MM.1S (cell line): ENCODE data around the gene PRDM10.

Source experiments
- DNase-seq: peaks from one replicate; pipeline ENCODE4 v3.0.0-alpha.2; 2015
- H2AFZ ChIP-seq: fragments of 300-600 bp; sonication (generic); 2 replicates; pipeline ENCODE4 v1.6.0; 2016; ENCODE audit warnings: antibody characterized with exemption, low read length
- H3F3A ChIP-seq: fragments of 300-600 bp; sonication (generic); 2 replicates; pipeline ENCODE4 v1.6.1; 2016; ENCODE audit warnings: mild to moderate bottlenecking, antibody characterized with exemption, low read length, moderate library complexity, mixed read lengths; ENCODE audit not compliant: insufficient read depth
- H3K27ac ChIP-seq: fragments of 300-600 bp; sonication (generic); 2 replicates; pipeline ENCODE4 v1.5.1; 2016; ENCODE audit warnings: mild to moderate bottlenecking, low read length
- H3K27me3 ChIP-seq: fragments of 300-600 bp; sonication (generic); replicated peaks from 2 replicates; pipeline ENCODE4 v1.6.0; 2016; ENCODE audit warnings: low read length; ENCODE audit not compliant: insufficient read depth
- H3K36me3 ChIP-seq: fragments of 300-600 bp; sonication (generic); replicated peaks from 2 replicates; pipeline ENCODE4 v1.6.1; 2016; ENCODE audit warnings: mild to moderate bottlenecking, low read length, mixed read lengths; ENCODE audit not compliant: insufficient read depth
- H3K4me1 ChIP-seq: fragments of 300-600 bp; sonication (generic); 2 replicates; pipeline ENCODE4 v1.6.1; 2016; ENCODE audit warnings: low read length, mixed read lengths
- H3K4me2 ChIP-seq: fragments of 300-600 bp; sonication (generic); 2 replicates; pipeline ENCODE4 v1.6.0; 2016; ENCODE audit warnings: low read depth, low read length
- H3K4me3 ChIP-seq: fragments of 300-600 bp; sonication (generic); 2 replicates; pipeline ENCODE4 v1.5.1; 2016; ENCODE audit warnings: low read length, mixed read lengths
- H3K79me2 ChIP-seq: fragments of 300-600 bp; sonication (generic); 2 replicates; pipeline ENCODE4 v1.6.1; 2016; ENCODE audit warnings: mixed run types, low read length, mixed read lengths
- H3K9ac ChIP-seq: fragments of 300-600 bp; sonication (generic); 2 replicates; pipeline ENCODE4 v1.6.1; 2016; ENCODE audit warnings: low read length, mixed read lengths
- H3K9me2 ChIP-seq: fragments of 300-600 bp; sonication (generic); replicated peaks from 2 replicates; pipeline ENCODE4 v1.6.1; 2016; ENCODE audit warnings: mild to moderate bottlenecking, low read length, mixed read lengths; ENCODE audit not compliant: insufficient read depth
- H3K9me3 ChIP-seq: fragments of 300-600 bp; sonication (generic); replicated peaks from 2 replicates; pipeline ENCODE4 v1.6.1; 2016; ENCODE audit warnings: mild to moderate bottlenecking, low read length, mixed read lengths; ENCODE audit not compliant: insufficient read depth
- H4K20me1 ChIP-seq: fragments of 300-600 bp; sonication (generic); 2 replicates; pipeline ENCODE4 v1.6.1; 2016; ENCODE audit warnings: mild to moderate bottlenecking, low read length, moderate library complexity, mixed read lengths; ENCODE audit not compliant: insufficient read depth
- EZH2 ChIP-seq: fragments of 300-600 bp; sonication (generic); optimal IDR thresholded peaks from 2 replicates; pipeline ENCODE3; 2017; ENCODE audit warnings: low read depth, mild to moderate bottlenecking, antibody characterized with exemption, low read length, mixed read lengths
- EZH2phosphoT487 ChIP-seq: fragments of 300-600 bp; sonication (generic); IDR thresholded peaks from 2 replicates; pipeline ENCODE4 v1.6.1; 2018; ENCODE audit warnings: antibody characterized with exemption, low read length
- TF ChIP-seq, protein P1 (sequence below): fragments of 300-600 bp; sonication (generic); IDR thresholded peaks from 2 replicates; pipeline ENCODE4 v1.5.1; 2016; ENCODE audit warnings: antibody characterized with exemption, low read length, mixed read lengths

The PRDM10 gene

DNA sequence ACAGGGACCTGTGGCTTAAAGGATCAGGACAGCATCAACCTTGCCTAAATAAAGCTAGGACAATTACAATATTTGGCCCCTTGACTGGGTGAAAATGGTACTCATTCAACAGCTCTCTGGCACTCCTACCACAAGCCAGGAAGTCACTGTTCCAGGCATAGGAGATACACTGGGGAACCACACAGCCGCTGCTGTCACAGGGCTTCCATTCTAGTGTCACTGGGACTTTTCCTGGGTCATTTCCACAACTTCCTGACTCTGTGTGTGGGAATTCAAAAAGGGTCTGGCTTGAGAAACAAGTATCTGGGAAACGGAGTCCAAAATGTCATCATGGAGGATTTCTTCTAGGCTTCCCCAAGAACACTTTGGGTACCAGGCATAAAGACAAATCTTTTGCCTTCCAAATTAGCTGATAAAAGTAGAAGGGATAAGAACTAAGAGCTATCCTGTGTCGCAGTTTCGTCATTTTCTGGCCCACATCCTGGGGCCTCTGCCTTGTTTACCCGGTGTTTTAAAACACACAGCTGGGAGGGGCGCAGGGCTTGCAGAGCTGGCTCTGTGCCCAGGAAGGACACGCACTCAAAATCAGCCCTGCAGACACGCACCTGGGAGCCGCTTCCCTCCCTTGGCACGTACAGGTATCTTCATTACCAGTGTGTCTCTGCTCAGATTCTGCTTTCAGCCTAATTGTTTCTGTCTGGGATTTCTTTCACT is 149.0 kb downstream of the PRDM10 start:
- Histone ChIP-seq H3K79me2 (no peaks in the 10 kb centered on the region), H4K20me1 (no peaks in the 10 kb centered on the region), H2AFZ (no peak overlapping the region), H3K4me2 (no peak overlapping the region), H3K9ac (no peak overlapping the region), H3K9me3 (no peaks in the 10 kb centered on the region), H3K4me3 (no peak overlapping the region), H3K36me3 (no peaks in the 10 kb centered on the region), H3F3A (no peaks in the 10 kb centered on the region), H3K4me1 (no peaks in the 10 kb centered on the region), H3K27ac (no peak overlapping the region), H3K9me2 (no peaks in the 10 kb centered on the region), H3K27me3 (no peaks in the 10 kb centered on the region)
- TF ChIP-seq EZH2 (no peak), EZH2phosphoT487 (no peak)
- no peak for DNase-seq

DNA sequence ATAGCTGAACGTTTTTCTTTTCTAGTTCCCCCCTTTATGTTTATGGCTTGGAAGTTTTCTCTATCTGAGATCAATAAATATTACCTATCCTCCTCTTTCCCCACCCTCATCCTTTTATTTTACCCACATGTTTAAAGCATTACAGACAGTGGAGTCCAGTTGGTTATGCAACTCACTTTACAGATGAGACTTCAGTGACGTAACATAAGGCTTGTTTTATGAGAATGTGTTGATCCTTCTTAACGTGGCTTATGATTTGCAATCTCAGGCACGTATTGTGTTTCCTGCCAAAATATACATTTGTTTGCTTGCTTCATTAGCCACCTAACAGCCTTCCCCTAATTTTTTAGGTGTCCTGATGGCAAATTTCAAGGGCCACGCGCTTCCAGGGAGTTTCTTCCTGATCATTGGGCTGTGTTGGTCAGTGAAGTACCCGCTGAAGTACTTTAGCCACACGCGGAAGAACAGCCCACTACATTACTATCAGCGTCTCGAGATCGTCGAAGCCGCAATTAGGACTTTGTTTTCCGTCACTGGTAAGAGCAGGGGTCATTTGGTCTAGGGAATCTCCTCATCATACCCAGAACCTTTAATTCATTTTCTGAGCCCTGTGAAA is 150.4 kb downstream of the PRDM10 start:
- TF ChIP-seq EZH2phosphoT487 (no peak), EZH2 (no peak)
- TF ChIP-seq, protein P1, sequence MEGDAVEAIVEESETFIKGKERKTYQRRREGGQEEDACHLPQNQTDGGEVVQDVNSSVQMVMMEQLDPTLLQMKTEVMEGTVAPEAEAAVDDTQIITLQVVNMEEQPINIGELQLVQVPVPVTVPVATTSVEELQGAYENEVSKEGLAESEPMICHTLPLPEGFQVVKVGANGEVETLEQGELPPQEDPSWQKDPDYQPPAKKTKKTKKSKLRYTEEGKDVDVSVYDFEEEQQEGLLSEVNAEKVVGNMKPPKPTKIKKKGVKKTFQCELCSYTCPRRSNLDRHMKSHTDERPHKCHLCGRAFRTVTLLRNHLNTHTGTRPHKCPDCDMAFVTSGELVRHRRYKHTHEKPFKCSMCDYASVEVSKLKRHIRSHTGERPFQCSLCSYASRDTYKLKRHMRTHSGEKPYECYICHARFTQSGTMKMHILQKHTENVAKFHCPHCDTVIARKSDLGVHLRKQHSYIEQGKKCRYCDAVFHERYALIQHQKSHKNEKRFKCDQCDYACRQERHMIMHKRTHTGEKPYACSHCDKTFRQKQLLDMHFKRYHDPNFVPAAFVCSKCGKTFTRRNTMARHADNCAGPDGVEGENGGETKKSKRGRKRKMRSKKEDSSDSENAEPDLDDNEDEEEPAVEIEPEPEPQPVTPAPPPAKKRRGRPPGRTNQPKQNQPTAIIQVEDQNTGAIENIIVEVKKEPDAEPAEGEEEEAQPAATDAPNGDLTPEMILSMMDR = no peak
- Histone ChIP-seq H3K9me2 (no peaks in the 10 kb centered on the region), H3K27ac (no peak overlapping the region), H3K9ac (no peak overlapping the region), H3K4me3 (no peak overlapping the region), H3K4me1 (no peaks in the 10 kb centered on the region), H3K27me3 (no peaks in the 10 kb centered on the region), H3K36me3 (no peaks in the 10 kb centered on the region), H3K9me3 (no peaks in the 10 kb centered on the region), H3K79me2 (no peaks in the 10 kb centered on the region), H4K20me1 (no peaks in the 10 kb centered on the region), H2AFZ (no peak overlapping the region), H3F3A (no peaks in the 10 kb centered on the region), H3K4me2 (no peak overlapping the region)
- no peak for DNase-seq
